GM23248 (cell line): ENCODE data around the gene PRDM16.

Experiments used
- EZH2 ChIP-seq: fragments of 200-600 bp; sonication (generic); IDR thresholded peaks from 2 replicates; pipeline ENCODE4 v1.6.1; 2018; ENCODE audit warnings: antibody characterized with exemption, mild to moderate bottlenecking; ENCODE audit not compliant: insufficient read depth, poor library complexity, severe bottlenecking
- EZH2phosphoT487 ChIP-seq: fragments of 200-600 bp; sonication (generic); IDR thresholded peaks from 2 replicates; pipeline ENCODE4 v1.6.1; 2018; ENCODE audit warnings: antibody characterized with exemption, moderate library complexity, mild to moderate bottlenecking, low read depth; ENCODE audit not compliant: insufficient read depth

GRCh38 chr1:3229081-3229725 lies 160.2 kb downstream of the PRDM16 start:
- TF ChIP-seq EZH2 (no peak), EZH2phosphoT487 (no peak)
